GM12864 (cell line): ENCODE results near the gene THADA.

Source experiments
- DNase-seq: peaks from one replicate; pipeline ENCODE4 v3.0.0-alpha.2; 2011; ENCODE audit warnings: low read depth
- H3K4me3 ChIP-seq: 2 replicates; pipeline ENCODE4 v1.5.1; 2011; ENCODE audit warnings: mild to moderate bottlenecking, low read depth, low read length, control low read depth
- TF ChIP-seq, protein P1 (sequence below): IDR thresholded peaks from 2 replicates; pipeline ENCODE4 v1.5.1; 2011; ENCODE audit warnings: low read depth, mild to moderate bottlenecking, moderate library complexity, low read length, control low read depth, inconsistent platforms; ENCODE audit errors: missing control alignments

The THADA gene

DNA sequence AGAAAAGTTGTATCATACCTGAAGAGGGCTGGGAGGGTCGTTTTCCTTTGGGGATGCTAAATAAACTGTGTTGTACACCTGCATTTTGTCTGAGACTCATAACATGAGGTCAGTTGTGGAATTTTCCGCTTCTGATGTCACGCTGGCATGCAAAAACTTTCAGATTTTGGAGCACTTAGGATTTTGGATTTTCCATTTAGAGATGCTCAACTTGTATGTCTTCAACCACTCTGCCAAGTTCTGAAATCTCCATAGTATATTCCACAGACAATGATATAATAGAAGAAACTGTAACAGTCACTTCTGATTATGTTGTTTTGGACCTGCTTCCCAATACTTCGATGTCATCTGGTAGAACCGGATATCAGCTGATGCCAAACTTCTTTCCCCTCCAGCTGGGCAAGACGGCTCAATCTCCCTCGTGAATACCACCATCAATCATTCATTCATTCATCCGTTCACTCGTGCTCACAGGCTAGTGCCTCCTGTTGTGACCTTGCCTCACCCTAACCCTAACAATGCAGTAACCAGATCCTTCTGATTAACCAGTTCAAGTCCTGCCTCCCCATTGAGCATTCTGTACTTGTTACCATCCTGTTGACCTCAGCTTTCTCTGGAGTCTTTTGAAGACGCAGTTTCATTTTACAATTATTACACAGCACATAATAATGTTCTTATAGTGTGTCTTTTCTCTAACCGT is 35.9 kb upstream of the THADA start:
- DNase-seq = no peak
- TF ChIP-seq, protein P1, sequence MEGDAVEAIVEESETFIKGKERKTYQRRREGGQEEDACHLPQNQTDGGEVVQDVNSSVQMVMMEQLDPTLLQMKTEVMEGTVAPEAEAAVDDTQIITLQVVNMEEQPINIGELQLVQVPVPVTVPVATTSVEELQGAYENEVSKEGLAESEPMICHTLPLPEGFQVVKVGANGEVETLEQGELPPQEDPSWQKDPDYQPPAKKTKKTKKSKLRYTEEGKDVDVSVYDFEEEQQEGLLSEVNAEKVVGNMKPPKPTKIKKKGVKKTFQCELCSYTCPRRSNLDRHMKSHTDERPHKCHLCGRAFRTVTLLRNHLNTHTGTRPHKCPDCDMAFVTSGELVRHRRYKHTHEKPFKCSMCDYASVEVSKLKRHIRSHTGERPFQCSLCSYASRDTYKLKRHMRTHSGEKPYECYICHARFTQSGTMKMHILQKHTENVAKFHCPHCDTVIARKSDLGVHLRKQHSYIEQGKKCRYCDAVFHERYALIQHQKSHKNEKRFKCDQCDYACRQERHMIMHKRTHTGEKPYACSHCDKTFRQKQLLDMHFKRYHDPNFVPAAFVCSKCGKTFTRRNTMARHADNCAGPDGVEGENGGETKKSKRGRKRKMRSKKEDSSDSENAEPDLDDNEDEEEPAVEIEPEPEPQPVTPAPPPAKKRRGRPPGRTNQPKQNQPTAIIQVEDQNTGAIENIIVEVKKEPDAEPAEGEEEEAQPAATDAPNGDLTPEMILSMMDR = no peak

DNA sequence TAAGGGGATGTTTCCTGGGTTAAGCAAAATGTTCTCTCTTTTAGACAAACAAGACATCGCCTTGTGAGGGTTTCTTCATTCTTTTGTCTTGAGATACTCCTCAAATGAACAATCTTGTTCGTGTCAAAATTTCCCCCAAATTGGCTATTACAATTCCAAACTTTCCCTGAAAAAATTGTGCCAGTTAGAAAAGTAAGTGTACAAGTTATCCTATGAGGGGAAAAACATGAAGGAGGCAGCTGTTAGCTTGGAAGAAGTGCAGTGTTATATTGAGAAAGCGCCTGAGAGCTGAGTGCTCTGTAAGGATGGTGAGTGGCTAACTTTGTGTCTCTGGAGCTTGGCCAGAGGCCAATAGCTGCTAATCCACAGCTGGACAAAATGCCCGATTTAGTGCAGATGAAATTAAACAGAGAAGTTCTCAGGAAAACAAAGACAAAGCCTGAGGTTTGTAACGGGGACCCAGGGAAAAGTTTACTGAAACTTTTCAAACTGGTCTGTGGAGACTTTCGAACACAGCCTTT is 27.2 kb upstream of the THADA start:
- DNase-seq = no peak
- no peak overlapping the region for H3K4me3 ChIP-seq
- TF ChIP-seq, protein P1 = no peak

More for the DNA sequence above, 35.9 kb upstream of the THADA start:
- no peak overlapping the region for H3K4me3 ChIP-seq

DNA sequence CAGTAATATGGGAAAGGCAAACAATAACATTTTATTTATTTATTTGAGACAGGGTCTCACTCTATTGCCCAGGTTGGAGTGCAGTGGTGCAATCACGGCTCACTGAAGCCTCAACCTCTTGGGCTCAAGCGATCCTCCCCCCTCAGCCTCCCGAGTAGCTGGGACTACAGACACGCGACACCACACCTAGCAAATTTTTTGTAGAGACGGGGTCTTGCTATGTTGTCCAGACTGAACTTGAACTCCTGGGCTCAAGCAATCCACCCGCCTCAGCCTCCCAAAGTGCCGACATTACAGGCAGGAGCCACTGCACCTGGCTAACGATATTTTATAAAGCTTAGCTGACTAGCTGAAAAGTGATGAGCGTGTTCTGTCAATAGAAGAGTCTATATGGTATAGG is 23.7 kb upstream of the THADA start:
- no peak overlapping the region for H3K4me3 ChIP-seq
- TF ChIP-seq, protein P1 = no peak
- DNase-seq = no peak

DNA sequence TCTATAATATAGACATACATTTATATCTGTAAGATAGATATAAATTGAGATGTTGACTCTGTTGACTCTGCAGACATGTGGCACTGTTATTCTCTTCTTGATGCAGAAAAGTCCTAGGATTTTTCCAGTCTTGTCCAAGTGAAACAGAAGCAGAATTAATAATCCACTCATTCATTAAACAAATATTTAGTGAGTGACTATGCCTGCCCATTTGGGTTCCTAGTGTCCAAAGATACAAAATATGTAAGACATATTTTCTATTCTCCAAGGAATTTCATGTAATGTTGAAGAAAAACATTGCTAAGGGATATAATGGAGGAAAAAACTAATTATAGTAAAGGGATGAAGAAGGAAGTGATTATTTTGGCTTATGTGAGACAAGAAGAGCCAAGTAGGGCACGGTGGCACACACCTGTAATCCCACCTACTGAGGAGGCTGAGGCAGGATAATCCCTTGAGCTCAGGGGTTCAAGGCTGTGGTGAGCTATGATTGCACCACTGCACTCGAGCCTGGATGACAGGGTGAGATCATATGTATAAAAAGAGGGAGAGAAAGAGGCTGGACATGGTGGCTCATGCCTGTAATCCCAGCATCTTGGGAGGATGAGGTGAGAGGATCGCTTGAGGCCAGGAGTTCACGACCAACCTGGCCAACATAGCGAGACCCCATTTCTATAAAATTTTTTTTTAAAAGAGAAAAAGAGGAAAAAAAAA is 21.3 kb upstream of the THADA start:
- H3K4me3 ChIP-seq = no peak overlapping the region

DNA sequence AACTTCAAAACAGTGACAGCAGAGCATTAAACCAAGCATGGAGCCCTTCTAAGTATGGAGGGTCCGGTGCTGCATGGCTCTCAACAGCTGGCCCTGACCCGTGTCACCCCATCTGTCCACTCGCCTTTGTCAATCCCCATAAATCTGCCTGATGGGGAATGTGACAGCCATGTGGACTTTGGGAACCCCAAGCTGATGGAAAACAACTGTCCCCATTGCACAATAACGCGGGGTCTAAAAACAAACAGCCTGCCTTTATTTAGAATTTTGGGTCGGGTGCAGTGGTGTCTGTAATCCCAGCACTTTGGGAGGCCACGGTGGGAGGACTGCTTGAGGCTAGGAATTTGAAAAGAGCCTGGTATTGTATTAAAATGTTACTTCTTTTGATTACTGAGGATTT is 17.1 kb upstream of the THADA start:
- H3K4me3 ChIP-seq = no peak overlapping the region
- TF ChIP-seq, protein P1 = no peak
- no peak for DNase-seq

More for the DNA sequence above, 21.3 kb upstream of the THADA start:
- TF ChIP-seq, protein P1 = no peak
- DNase-seq = no peak

DNA sequence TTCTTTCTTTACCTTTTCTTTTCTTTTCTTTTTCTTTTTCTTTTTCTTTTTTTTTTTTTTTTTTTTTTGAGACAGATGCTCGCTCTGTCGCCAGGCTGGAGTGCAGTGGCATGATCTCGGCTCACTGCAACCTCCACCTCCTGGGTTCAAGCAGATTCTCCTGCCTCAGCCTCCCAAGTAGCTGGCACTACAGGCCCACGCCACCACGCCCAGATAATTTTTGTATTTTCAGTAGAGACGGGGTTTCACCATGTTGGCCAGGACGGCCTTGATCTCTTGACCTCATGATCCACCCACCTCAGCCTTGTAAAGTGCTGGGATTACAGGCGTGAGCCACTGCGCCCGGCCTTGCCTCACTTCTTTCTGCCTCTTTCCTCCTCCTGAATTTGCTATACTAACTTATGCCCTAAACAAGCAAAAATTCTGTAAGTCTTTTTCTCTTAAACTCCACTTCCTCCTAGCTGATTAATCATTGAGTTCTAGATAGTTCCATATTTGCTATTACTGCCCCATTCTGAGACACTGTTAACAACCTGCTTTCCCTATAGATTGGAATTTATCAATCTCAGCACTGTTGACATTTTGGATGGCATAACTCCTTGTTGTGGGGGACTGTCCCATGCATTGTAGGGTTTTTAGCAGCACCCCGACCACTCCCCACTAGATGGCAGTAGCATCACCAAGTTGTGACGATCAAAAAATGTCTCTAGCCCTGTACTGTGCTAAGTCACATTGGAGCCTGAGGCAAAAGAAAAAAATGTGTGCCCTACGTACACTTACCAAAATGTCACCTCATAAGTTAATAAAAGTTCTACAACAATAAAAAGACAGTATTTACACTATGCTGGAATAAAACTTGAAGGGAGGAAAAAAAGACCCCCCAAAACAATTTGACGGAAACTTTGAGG is 16.4 kb upstream of the THADA start:
- no peak overlapping the region for H3K4me3 ChIP-seq
- TF ChIP-seq, protein P1 = peak; percentile 80
- DNase-seq = no peak
